HepG2 (cell line): ENCODE data around the gene TMF1. TPM values are rescaled to one million over a fixed set of nuclear protein-coding genes. Genes with fewer than 3 reads are reported as not detected.

ENCODE experiments used
- BORCS8-MEF2B ChIP-seq: sonication (generic); formaldehyde crosslinking; IDR thresholded peaks from 2 replicates; pipeline ENCODE4 v1.8.0; 2022; ENCODE audit warnings: mild to moderate bottlenecking, missing genetic modification reagents
- FOXK2 ChIP-seq: fragments of 450-650 bp; IDR thresholded peaks from 2 replicates; pipeline ENCODE4 v1.6.1; 2016
- GATAD2A ChIP-seq: IDR thresholded peaks from 2 replicates; pipeline ENCODE4 v1.6.1; 2016
- IRF9 ChIP-seq: sonication (generic); formaldehyde crosslinking; IDR thresholded peaks from 2 replicates; pipeline ENCODE4 v1.8.0; 2022; ENCODE audit warnings: missing genetic modification reagents, mild to moderate bottlenecking, borderline replicate concordance
- NCOR1 ChIP-seq: fragments of 200-600 bp; sonication (generic); IDR thresholded peaks from 2 replicates; pipeline ENCODE4 v1.7.0; 2017; ENCODE audit warnings: antibody characterized with exemption, low read length, borderline replicate concordance
- SMAD1 ChIP-seq: sonication (generic); formaldehyde crosslinking; IDR thresholded peaks from 2 replicates; pipeline ENCODE4 v1.4.0; 2020; ENCODE audit warnings: missing genetic modification reagents, low read depth, mild to moderate bottlenecking, borderline replicate concordance
- TFAP4 ChIP-seq: sonication (generic); IDR thresholded peaks from 2 replicates; pipeline ENCODE4 v1.6.1; 2016; ENCODE audit warnings: low read depth, borderline replicate concordance
- YEATS2 ChIP-seq: sonication (generic); formaldehyde crosslinking; IDR thresholded peaks from 2 replicates; pipeline ENCODE4 v1.4.0; 2020; ENCODE audit warnings: missing genetic modification reagents, borderline replicate concordance
- ZBTB33 ChIP-seq: sonication (generic); formaldehyde crosslinking; IDR thresholded peaks from 2 replicates; pipeline ENCODE4 v1.4.0; 2020; ENCODE audit warnings: missing genetic modification reagents
- ZBTB46 ChIP-seq: sonication (generic); formaldehyde crosslinking; IDR thresholded peaks from 2 replicates; pipeline ENCODE4 v1.4.0; 2020; ENCODE audit warnings: mild to moderate bottlenecking, missing genetic modification reagents, borderline replicate concordance
- ZIK1 ChIP-seq: sonication (generic); formaldehyde crosslinking; IDR thresholded peaks from 2 replicates; pipeline ENCODE4 v1.5.0; 2020; ENCODE audit warnings: mild to moderate bottlenecking, low read depth, missing genetic modification reagents, borderline replicate concordance
- ZNF142 ChIP-seq: sonication (generic); formaldehyde crosslinking; IDR thresholded peaks from 2 replicates; pipeline ENCODE4 v1.4.0; 2020; ENCODE audit warnings: missing genetic modification reagents
- ZNF253 ChIP-seq: sonication (generic); formaldehyde crosslinking; IDR thresholded peaks from 2 replicates; pipeline ENCODE4 v1.8.0; 2022; ENCODE audit warnings: mild to moderate bottlenecking, missing genetic modification reagents, borderline replicate concordance
- ZNF543 ChIP-seq: sonication (generic); formaldehyde crosslinking; IDR thresholded peaks from 2 replicates; pipeline ENCODE4 v1.4.0; 2020; ENCODE audit warnings: mild to moderate bottlenecking, missing genetic modification reagents
- ZNF839 ChIP-seq: sonication (generic); formaldehyde crosslinking; IDR thresholded peaks from 2 replicates; pipeline ENCODE4 v1.4.0; 2020; ENCODE audit warnings: missing genetic modification reagents, mild to moderate bottlenecking, borderline replicate concordance
- ZNF883 ChIP-seq: sonication (generic); formaldehyde crosslinking; IDR thresholded peaks from 2 replicates; pipeline ENCODE4 v1.5.1; 2020; ENCODE audit warnings: mild to moderate bottlenecking, missing genetic modification reagents; ENCODE audit errors: not compliant biosample characterization
- ZSCAN12 ChIP-seq: sonication (generic); formaldehyde crosslinking; IDR thresholded peaks from 2 replicates; pipeline ENCODE4 v1.9.0; 2021; ENCODE audit warnings: mild to moderate bottlenecking, missing genetic modification reagents
- polyA plus RNA-seq, 8 experiments: library from polyadenylated mRNA; depleted of rRNA in 3 of 8; stranded (reverse) in 7 of 8; unstranded in 1 of 8; fragments of >200 nt; fragmentation: Illumina TruSeq in 4 of 8; extraction: Trizol in 4 of 8; gene quantifications; 2 replicates each; pipeline versions ENCODE4 v1.2.1 to v1.2.3, GENCODE V29; 2011 to 2016; ENCODE audit warnings: low read depth in 4 of 8, missing spikeins in 1 of 8, mixed read lengths in 1 of 8; ENCODE audit not compliant: insufficient read depth in 1 of 8
- total RNA-seq, 5 experiments: library from RNA; depleted of rRNA; stranded (reverse); fragments of >200 nt; fragmentation: Illumina TruSeq; extraction: Trizol; gene quantifications; 2 replicates each; pipeline ENCODE4 v1.2.3, GENCODE V29; 2016; ENCODE audit warnings: low read depth in 1 of 5

Gene TMF1
- total and polyA plus RNA-seq, 2 of the 13 experiments (the other 11 are each of a cell fraction or from before 2014, with no cell fraction given): 12.1 to 38.4 TPM

- TF ChIP-seq ZBTB46 (CRISPR knock-in tag): no peak
- peak; percentile 83; the same call in 1 of the 2 replicates for TF ChIP-seq ZNF142 (CRISPR knock-in tag)
- no peak for TF ChIP-seq ZNF839 (CRISPR knock-in tag)
- no peak for TF ChIP-seq ZNF883 (CRISPR knock-in tag)
- no peak for TF ChIP-seq TFAP4
- no peak for TF ChIP-seq NCOR1
- TF ChIP-seq ZSCAN12: no peak
- no peak for TF ChIP-seq IRF9
- TF ChIP-seq ZNF543 (CRISPR knock-in tag): no peak
- no peak for TF ChIP-seq GATAD2A (CRISPR knock-in tag)
- no peak for TF ChIP-seq BORCS8-MEF2B (CRISPR knock-in tag)
- TF ChIP-seq ZNF253 (CRISPR knock-in tag): no peak
- no peak for TF ChIP-seq ZBTB33
- TF ChIP-seq ZIK1 (CRISPR knock-in tag): no peak
- TF ChIP-seq FOXK2: no peak
- TF ChIP-seq SMAD1 (CRISPR knock-in tag): no peak
- no peak for TF ChIP-seq YEATS2 (CRISPR knock-in tag)
These were observed 27.4 kb upstream of the TMF1 start (continued) for GRCh38 chr3:69079269-69080159.
